ENCODE results near the gene ANAPC16. TPM values are rescaled to one million over a fixed set of nuclear protein-coding genes. Genes with fewer than 3 reads are reported as not detected.
"Not testable (repeated sequence)": the region's sequence is repeated elsewhere in the genome, so short reads cannot be mapped to it uniquely, and the experiment has no call there.

Gene ANAPC16
- total RNA-seq, 2 donors from 2014 or later, result 44.0 to 46.7 TPM

DNA sequence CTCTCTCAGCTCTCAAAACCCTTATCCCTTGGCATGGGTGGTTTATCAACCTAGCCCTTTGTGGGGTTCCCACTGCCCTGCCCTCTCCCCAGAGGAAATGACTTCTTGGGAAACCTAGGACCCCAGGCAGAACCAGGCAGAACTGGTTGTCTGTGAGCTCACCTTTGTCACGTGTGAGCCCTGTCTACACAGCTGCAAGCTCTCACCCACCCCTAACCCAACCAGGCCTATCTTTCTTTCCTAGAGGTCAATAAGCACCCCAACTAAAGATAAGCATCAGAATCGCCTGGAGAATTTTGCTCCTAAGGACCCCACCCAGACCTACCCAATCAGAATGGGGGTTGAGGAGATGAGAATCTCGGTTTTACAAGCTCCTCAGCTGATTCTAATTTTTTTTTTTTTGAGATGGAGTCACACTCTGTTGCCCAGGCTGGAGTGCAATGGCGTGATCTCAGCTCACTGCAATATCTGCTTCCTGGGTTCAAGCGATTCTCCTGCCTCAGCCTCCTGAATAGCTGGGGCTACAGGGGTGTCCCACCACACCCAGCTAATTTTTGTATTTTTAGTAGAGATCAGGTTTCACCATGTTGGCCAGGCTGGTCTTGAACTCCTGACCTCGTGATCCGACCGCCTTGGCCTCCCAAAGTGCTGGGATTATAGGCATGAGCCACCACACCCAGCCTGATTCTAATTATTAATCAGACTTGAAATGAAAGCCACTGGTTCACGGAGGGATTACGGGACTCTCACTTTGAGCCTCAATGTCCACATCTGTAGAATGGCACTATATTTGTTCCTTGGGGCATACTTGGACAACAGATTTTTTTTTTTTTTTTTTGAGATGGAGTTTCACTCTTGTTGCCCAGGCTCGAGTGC lies 50.4 kb downstream of the ANAPC16 start:
- ATAC-seq (ENCODE audit: insufficient number of reproducible peaks, low FRiP score, low read depth), result no peak
- no peaks in the 10 kb centered on the region for H3K36me3 ChIP-seq
- DNase-seq (ENCODE audit: low spot score), result no peak
- peaks cover 0 to 8% of the 10 kb centered on the region in 2 donors for H3K4me1 ChIP-seq (ENCODE audit: control insufficient read depth in 1 of 2, low read depth in 2 of 2)
- TF ChIP-seq, protein P1, sequence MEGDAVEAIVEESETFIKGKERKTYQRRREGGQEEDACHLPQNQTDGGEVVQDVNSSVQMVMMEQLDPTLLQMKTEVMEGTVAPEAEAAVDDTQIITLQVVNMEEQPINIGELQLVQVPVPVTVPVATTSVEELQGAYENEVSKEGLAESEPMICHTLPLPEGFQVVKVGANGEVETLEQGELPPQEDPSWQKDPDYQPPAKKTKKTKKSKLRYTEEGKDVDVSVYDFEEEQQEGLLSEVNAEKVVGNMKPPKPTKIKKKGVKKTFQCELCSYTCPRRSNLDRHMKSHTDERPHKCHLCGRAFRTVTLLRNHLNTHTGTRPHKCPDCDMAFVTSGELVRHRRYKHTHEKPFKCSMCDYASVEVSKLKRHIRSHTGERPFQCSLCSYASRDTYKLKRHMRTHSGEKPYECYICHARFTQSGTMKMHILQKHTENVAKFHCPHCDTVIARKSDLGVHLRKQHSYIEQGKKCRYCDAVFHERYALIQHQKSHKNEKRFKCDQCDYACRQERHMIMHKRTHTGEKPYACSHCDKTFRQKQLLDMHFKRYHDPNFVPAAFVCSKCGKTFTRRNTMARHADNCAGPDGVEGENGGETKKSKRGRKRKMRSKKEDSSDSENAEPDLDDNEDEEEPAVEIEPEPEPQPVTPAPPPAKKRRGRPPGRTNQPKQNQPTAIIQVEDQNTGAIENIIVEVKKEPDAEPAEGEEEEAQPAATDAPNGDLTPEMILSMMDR (IDR thresholded peaks at IDR 0.05), result no peak
- no peak overlapping the region for H3K27ac ChIP-seq
- H3K9me3 ChIP-seq, result no peaks in the 10 kb centered on the region
- no peak overlapping the region for H3K4me3 ChIP-seq
- H3K27me3 ChIP-seq (replicated peaks; ENCODE audit: insufficient read depth), result no peaks in the 10 kb centered on the region

DNA sequence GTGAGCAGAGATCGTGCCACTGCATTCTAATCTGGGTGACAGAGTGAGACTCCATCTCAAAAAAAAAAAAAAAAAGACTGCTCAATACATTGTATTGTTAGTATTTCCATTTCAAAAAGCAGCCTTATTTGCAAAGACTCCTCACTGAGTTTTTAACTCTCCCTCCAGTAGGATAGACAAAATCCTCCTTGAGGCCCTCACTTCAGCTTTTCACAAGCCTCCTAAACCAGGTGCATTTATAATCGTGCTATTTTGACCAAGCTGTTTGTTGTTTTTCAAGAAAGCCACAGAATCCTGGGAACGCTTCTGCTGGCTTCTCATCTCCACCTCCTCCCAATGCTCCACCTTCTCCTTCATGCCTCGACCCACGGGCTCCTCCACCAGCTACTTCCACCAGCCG lies 51.6 kb downstream of the ANAPC16 start:
- TF ChIP-seq, protein P1 (IDR thresholded peaks at IDR 0.05), result no peak

DNA sequence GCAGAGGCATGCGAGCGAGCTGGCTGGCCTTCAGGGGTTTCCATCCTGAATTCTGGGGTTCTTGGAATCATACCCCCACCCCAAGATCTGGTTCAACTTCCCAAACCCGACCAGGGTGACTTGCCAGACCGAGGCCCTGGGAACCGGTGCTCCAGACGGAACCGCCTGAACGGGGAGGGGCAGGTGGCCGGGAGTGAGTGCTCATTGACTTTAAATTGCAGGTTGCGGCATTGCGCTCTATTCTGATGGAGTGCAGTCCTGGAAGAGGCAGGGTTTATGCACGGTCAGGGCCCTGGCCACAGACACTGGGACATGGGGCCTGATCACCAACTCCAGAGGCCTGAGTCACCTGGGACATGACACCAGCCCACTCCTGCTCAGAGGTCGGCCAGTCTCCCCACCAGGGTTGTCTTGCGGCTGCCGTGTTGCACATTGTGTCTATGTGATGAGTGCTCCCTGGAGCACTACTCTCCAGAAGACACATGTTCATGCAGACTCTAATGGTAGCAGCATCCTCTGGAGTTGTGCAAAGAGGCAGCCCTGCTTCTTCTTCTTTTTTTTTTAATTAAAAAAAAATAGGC lies 52.1 kb downstream of the ANAPC16 start:
- Histone ChIP-seq H3K36me3 (no peaks in the 10 kb centered on the region), H3K9me3 (no peaks in the 10 kb centered on the region), H3K27ac (no peak overlapping the region), H3K4me1 (ENCODE audit: control insufficient read depth in 1 of 2, low read depth in 2 of 2) (peaks cover 5 to 7% of the 10 kb centered on the region in 2 donors), H3K27me3 (replicated peaks; ENCODE audit: insufficient read depth) (no peaks in the 10 kb centered on the region), H3K4me3 (no peak overlapping the region)
- TF ChIP-seq, protein P1 (IDR thresholded peaks at IDR 0.05), result no peak
- ATAC-seq (ENCODE audit: insufficient number of reproducible peaks, low FRiP score, low read depth) (no peak), DNase-seq (ENCODE audit: low spot score) (no peak)

More for the DNA sequence above, 51.6 kb downstream of the ANAPC16 start:
- ATAC-seq (ENCODE audit: insufficient number of reproducible peaks, low FRiP score, low read depth) (no peak), DNase-seq (ENCODE audit: low spot score) (no peak)
- no peaks in the 10 kb centered on the region for H3K9me3 ChIP-seq
- H3K4me1 ChIP-seq (ENCODE audit: control insufficient read depth in 1 of 2, low read depth in 2 of 2), result peaks cover 2 to 3% of the 10 kb centered on the region in 2 donors
- no peak overlapping the region for H3K27ac ChIP-seq
- H3K4me3 ChIP-seq, result no peak overlapping the region
- H3K36me3 ChIP-seq, result no peaks in the 10 kb centered on the region
- H3K27me3 ChIP-seq (replicated peaks; ENCODE audit: insufficient read depth), result no peaks in the 10 kb centered on the region

DNA sequence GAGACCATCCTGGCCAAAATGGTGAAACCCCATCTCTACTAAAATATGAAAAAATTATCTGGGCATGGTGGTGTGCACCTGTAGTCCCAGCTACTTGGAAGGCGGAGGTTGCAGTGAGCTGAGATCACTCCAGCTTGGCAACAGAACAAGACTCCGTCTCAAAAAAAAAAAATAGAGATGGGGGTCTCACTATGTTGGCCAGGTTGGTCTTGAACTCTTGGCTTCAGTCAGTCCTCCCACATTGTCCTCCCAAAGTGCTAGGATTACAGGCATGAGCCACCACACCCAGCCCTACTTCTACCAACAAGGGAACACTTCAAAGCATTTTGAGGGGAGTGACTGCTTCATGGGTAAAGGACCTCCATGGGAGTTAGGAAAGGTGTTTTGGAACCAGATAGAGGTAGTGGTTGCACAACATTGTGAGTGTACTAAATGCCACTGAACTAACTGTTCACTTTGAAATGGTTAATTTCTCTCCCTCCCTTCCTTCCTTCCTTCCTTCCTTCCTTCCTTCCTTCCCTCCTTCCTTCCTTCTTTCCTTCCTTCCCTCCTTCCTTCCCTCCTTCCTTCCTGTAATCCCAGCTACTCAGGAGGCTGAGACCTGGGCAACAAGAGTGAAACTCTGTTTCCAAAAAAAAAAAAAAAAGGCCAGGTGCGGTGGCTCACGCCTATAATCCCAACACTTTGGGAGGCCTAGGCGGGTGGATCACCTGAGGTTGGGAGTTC lies 52.8 kb downstream of the ANAPC16 start:
- H3K4me1 ChIP-seq (ENCODE audit: control insufficient read depth in 1 of 2, low read depth in 2 of 2); H3K36me3 ChIP-seq; ATAC-seq (ENCODE audit: insufficient number of reproducible peaks, low FRiP score, low read depth); DNase-seq (ENCODE audit: low spot score); H3K27ac ChIP-seq; H3K4me3 ChIP-seq; H3K27me3 ChIP-seq (replicated peaks; ENCODE audit: insufficient read depth); H3K9me3 ChIP-seq: not testable (repeated sequence)

DNA sequence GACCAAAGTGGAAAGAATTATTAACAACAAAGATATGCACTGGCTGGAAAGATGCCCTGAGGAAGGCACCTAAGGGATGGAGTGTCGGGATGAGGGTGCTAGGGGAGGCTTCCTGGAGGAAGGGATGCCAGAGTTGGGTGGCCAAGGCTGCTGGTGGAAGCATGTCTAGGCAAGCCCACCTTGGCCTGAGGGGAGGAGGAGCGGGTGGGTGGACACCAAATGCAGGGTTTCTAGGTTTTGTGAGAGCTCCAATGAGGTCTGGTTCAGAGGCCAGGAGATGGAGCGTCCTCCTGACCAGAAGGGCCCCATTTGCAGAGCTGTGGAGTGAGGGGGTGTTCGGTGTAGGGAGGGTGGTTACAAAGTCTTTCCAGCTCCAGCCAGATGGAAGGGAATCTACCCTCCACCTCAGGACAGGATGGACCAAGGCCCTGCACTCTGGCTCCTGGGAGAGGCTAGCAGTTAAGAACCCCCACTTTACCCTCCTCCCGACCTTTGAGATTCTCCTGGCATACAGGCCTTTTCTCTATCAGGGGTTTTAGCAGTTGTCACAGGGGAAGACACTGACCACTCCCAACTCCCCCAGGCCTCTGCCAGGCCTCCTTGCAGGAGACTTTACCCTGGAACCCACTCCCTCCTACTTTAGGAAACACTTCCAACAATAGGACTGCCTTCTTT lies 54.9 kb downstream of the ANAPC16 start:
- no peak overlapping the region for H3K4me3 ChIP-seq
- H3K9me3 ChIP-seq, result no peaks in the 10 kb centered on the region
- ATAC-seq (ENCODE audit: insufficient number of reproducible peaks, low FRiP score, low read depth), result no peak
- no peak overlapping the region for H3K27ac ChIP-seq
- no peaks in the 10 kb centered on the region for H3K27me3 ChIP-seq (replicated peaks; ENCODE audit: insufficient read depth)
- H3K4me1 ChIP-seq (ENCODE audit: control insufficient read depth in 1 of 2, low read depth in 2 of 2), result peaks cover 8 to 13% of the 10 kb centered on the region in 2 donors
- H3K36me3 ChIP-seq, result no peaks in the 10 kb centered on the region
- DNase-seq (ENCODE audit: low spot score), result no peak
- TF ChIP-seq, protein P1 (IDR thresholded peaks at IDR 0.05), result no peak

Measured in thoracic aorta (tissue), 2 donors.